SK-N-MC (cell line): ENCODE measurements around the gene RBMS3.

ENCODE experiments used
- EZH2 ChIP-seq: fragments of 200-600 bp; sonication (generic); IDR thresholded peaks from one replicate; pipeline ENCODE4 v1.6.1; 2017; ENCODE audit warnings: antibody characterized with exemption
- FOXP2 ChIP-seq: optimal IDR thresholded peaks from 2 replicates; pipeline ENCODE3; 2011; ENCODE audit warnings: mild to moderate bottlenecking, moderate library complexity; ENCODE audit not compliant: insufficient read depth; ENCODE audit errors: extremely low read length, control extremely low read depth
- POLR2AphosphoS5 ChIP-seq: IDR thresholded peaks from 2 replicates; pipeline ENCODE4 v1.6.1; 2012; ENCODE audit warnings: mild to moderate bottlenecking, low read depth, low read length, borderline replicate concordance

DNA sequence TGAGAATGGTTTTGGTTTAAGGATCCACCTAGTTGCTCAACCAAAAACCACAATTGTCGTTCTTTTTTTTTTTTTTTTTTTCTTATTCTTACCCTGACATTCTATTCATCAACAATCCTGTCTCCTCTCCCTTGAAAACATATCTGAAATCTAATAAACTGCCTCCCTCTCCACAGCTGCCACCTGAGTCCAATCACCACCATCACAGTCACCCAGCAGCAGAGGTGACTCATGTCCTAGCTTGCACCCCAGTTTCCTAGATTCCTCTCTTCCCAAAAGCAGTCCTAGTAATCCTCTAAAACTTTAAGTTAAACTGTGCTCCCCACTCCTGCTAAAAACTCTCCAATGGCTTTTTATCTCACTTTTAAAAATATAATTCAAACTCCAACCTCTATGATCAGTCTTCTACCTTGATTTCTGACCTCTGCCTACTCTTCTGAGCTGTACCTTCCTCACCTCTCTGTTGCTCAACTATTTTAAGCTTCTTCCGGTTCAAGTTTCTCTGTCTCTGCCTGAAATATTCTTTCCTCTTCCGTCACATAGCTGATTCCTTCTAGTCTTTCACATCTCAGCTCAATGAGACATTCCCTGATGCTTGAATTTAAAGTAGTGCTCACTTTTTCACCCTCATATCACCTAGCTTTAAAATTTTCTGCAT, 33.7 kb upstream of the RBMS3 start:
- TF ChIP-seq POLR2AphosphoS5 (no peak), EZH2 (no peak), FOXP2 (no peak)
